Dermis blood vessel endothelial cell (primary cell): ENCODE measurements around the gene SEC22B. TPM values are rescaled to one million over a fixed set of nuclear protein-coding genes. Genes with fewer than 3 reads are reported as not detected.
"Not testable (repeated sequence)": the region's sequence is repeated elsewhere in the genome, so short reads cannot be mapped to it uniquely, and the experiment has no call there.

Source experiments
- DNase-seq: peaks from one replicate; pipeline ENCODE4 v3.0.0; 2010
- total RNA-seq: library from RNA; depleted of rRNA; stranded (reverse); fragments of >200 nt; gene quantifications from 2 replicates; pipeline ENCODE4 v1.2.3, GENCODE V29; 2014

The SEC22B gene
- total RNA-seq, 1 donor from 2014 or later: 22.1 TPM

DNA sequence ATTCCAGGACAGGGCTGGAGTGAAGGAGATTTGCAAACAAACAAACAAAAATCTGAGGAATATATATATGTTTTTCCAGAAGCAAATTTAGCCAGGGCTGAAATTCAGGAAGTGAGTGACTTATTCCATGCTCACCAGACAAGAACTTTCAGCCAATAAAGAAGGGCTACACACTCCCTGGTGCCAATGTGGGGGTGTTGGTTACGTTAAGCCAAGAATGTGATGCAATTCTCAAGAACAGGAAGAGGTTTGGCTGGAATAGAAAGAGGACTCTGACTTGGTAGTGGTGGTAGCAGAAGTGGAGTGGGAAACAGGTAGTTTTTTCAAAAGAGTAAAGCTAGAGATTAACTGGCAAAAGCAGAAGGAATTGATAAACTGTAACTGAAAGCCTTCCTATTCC, 31.7 kb downstream of the SEC22B start:
- not testable (repeated sequence) for DNase-seq

DNA sequence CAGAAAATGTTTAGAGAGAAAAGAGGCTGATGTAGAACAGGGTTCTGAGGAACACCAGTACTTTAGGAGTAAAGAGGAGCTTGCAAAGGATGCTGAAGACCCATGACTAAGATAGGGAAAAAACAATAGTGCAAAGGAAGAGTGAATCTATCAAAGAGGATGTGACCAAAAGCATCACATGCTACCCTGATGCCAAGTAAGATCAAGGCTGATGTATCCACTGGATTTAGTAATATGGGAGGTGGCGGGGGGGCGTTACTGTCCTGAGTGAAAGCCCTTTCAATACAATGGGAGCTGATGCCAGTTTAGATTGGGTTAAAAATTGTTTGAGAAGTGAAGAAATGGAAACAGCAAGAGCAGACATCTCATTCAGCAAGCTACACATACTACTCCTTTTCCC, 32.2 kb downstream of the SEC22B start:
- DNase-seq: not testable (repeated sequence)

DNA sequence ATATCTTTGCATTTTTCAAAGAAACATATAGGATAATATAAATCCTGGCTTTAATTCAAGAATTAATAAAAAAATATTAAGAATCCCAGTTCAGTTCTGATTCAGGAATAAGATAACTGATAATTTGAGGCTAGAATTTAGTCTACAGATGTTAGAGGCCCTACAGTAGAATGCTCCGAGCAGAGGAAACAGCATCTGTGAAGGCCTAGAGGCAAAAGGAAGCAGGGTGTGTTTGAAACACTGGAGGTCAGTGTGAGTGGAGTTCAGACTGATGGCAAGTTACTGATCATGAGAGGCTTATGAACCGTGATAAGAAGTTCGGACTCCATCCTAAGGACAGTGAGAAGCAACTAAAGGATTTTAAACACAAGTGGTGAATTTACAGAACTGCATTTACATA, 33.0 kb downstream of the SEC22B start:
- DNase-seq: not testable (repeated sequence)

DNA sequence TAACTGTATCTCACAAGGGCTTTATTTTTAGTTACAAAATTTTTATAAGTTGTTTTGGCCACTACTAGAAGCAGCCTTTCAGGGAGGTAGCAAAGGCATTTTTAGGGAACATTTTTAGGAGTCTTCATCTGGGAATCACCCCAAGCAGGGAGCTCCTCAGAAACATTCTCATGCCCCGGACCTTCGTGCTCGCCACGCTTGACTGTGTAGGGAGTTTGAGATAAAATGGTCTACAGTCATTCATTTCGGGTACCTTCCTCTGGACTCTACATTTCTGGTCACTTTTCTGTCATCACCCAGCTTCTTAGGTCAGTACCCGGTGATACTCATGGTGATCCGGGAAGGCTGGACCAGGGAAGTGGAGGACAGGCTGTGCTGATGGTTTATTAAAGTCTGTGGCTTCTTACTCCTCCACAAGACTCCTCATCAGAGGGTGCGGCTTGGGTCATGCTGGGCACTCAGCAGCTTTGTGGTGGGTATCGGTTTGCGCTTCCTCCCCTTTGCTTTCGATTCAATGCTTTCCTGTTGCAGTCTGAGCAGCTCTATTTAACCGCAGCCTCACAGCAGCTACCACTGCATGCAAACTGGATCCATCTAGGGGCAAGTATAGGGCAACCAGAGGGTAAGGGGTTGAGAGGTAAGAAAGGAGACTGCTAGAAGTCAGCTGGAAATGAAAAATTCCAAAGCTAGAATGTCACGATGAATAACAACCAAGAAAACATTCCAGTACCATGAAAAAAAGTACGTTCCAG, 33.6 kb downstream of the SEC22B start:
- DNase-seq: not testable (repeated sequence)

DNA sequence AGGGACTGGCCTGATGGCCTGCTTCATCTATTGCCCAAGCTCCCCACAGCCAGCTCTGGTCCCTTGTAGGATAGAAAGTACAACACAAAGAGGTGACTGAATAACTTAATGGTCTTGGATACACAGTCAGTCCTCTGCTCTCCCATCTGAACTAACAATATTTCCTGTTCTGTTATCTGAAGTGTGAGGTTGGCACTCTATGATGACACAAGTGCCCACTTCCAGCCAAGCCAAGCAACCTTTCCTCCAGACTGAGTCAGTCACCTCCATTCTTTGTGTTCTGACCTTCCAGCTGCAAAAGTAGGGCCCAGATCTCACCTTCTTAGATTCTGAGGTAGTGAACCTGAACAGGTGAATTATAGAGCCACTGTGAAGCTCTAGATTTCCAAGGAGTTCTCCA, 34.5 kb downstream of the SEC22B start:
- DNase-seq: not testable (repeated sequence)

DNA sequence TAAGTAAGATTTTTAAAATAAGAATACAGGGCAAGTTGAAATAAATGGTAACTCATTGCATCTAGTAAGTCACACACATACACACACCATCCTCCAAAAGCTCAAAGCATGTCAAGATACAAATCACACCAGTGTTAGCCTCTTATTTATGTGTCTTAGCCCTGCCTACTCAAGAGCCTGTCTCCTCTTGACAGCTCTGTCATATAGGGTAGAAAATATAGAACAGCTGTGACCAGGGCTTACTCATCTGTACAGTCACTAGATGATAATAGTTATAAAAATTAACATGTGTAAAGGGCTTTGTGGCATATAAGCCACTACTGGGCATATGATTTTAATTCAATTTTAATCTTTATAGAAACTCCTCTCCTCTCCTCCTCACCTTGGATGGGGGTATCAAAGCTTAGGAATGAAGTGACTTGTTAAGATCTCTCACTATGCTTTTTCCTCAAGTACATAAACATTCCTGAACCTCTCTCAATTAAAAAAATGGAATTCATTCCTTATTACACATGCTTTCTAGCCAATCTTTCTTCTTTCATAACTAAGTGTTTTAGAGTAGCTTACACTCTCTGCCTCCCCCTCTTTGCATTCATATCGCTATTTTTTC, 35.6 kb downstream of the SEC22B start:
- not testable (repeated sequence) for DNase-seq

DNA sequence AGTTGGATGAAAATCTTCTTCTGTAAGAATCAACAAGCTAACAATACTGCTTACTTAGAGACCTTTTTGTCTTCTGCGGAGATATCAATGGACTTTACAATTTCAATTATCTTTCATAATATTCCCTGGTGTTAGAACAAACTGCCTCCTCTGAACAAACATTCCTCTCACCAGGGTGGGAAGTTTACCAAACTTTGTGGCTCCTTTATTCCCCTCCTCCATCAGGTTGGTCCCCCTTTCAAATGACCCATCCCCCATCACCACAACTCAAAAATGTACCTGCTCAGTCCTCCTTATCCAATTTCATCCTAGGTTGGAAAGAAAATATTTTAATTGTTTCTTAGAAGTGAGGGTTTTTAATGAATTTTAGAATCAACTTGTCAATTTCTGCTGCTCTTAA, 40.2 kb downstream of the SEC22B start:
- not testable (repeated sequence) for DNase-seq

DNA sequence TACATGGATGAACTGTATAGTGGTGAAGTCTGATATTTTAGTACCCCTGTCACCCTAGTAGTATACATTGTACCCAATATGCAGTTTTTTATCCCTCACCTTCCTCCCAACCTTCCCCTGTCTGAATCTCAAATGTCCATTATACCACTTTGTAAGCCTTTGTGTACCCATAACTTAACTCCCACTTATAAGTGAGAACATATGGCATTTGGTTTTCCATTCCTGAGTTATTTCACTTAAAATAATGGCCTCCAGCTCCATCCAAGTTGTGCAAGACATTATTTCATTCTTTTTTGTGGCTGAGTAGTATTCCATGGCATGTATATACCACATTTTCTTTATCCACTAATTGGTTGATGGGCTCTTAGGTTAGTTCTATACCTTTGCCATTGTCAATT, 42.4 kb downstream of the SEC22B start:
- DNase-seq: not testable (repeated sequence)

DNA sequence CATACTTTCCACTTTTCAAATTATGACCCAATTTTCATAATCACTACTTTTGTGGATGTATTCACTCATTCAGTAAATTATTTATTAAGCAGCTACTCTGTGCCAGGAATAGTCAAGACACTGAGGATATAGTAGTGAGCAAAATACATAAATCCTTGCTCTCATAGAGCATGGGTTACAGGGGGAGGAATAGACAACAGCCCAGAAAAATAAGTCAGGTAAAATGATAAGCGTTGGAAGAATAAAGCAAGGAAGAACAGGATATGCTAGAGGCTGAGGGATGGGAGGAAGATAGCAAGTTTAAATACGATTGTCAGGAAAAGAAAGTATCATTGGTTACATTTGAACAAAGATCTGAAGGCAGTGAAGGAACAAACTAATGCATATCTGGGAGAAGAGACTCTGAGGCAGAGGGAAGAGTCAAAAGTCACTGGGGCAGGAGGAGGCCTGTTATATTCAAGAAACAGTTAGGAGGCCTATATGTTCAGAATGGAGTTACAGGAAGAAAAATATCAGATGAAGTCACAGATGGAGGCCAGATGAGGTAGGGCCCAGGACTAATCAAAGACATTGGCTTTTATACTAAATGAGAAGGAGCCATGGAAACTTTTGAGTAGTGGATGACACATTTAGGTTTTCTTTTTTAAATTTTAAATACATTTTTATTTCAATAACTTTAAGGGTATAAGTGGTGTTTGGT, 42.9 kb downstream of the SEC22B start:
- no peak for DNase-seq

DNA sequence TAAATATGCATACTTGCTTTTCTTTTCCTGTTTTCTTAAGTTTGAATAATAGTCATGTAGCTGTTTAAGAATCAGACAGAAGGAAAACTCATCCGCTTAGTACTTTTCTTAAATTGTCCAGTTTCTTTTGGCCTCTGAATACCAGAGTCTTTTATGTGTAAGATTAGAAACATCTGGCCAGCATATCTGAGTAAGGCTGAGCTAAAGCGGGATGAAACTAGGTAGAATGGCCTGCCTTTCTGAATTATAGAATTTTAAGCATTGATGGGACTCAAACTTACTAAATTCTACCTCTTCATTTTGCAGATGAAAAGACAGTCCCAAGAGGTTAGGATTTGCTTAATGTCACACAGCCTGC, 43.9 kb downstream of the SEC22B start:
- not testable (repeated sequence) for DNase-seq

DNA sequence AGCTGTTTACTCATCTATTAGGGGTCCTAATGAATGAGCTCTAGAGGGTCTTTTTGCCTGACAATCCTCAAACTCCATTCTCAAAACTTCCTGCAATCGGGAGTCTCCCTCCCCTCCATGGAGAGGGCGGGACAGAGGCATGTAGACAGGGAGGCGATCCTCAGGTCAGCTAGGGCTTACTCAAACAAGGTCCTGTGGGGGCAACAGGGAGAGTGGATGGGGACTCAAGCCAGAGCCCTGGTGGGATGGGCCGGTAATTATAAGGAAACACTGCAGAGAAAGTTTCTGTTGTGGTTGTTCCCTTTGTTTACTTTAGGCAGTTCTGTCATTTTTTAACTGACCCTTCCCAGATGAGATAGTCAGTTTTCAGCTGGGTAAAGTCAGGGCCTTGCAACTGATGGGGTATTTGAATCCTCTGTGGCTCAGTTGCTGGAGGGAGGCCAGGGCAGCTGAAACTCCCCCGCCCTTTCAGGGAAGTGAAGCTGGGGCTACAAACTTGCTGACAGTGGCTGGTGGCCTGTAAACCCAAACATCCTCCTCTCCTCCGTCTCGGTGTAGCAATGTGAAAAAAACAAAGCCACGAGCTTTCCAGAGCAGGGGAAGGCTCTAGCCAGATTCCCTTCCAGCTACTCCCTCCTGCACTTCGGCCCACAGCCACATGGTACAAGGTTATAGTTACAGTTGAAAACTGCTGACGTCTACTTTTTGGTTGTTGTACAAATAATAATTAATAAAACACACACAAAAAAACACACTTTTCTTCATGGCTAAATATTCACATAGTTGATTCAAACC, 44.5 kb downstream of the SEC22B start:
- not testable (repeated sequence) for DNase-seq

DNA sequence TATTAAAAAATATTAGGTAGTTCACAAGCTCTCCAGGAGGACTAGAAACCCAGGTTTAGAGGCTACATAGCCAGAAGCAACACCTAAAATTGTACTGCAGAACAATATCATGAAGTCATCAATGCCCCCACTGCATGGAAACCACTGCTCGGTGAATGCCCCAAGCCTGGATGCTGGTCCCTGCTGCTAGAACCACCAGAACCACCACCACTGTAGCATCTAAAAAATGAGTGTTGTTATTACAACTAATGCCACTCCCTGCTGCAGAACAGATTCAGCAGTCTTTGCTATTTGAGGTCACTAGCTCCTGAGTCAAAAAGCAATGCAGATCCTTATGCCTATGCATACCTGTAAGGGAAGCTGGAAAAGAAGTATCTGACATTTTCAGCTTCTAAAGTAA, 48.4 kb downstream of the SEC22B start:
- not testable (repeated sequence) for DNase-seq

DNA sequence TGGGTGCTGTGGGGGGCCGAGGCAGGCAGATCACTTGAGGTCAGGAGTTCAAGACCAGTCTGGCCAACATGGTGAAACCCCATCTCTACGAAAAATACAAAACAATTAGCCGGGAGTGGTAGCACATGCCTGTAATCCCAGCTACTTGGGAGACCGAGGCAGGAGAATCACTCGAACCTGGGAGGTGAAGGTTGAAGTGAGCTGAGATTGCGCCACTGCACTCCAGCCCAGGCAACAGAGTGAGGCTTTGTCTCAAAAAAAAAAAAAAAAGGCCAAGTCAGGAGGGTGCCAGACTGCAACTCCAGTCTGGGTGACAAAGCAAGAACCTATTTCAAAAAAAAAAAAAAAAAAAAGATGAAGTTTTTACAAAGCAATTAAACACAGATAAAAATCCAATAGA, 50.1 kb downstream of the SEC22B start:
- DNase-seq: not testable (repeated sequence)

DNA sequence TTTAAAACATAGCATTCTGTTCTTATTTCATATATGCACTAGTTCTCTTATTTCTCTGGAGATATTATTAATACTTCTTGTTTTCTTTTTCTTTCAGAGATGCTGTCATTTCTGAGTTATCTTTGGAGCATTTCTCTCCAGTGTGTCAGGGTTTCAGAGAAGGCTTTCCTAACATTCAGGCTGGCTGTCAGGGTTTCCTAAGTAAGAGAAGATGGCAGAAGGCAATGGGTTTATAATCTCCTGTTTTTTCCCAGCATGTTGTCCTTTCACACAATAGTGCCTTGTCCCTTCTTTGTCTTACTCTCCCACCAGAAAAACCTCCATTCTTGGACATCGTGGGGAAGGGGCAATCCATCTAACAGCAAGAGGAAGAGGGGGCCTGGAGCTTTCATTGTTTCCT, 51.7 kb downstream of the SEC22B start:
- DNase-seq: not testable (repeated sequence)

DNA sequence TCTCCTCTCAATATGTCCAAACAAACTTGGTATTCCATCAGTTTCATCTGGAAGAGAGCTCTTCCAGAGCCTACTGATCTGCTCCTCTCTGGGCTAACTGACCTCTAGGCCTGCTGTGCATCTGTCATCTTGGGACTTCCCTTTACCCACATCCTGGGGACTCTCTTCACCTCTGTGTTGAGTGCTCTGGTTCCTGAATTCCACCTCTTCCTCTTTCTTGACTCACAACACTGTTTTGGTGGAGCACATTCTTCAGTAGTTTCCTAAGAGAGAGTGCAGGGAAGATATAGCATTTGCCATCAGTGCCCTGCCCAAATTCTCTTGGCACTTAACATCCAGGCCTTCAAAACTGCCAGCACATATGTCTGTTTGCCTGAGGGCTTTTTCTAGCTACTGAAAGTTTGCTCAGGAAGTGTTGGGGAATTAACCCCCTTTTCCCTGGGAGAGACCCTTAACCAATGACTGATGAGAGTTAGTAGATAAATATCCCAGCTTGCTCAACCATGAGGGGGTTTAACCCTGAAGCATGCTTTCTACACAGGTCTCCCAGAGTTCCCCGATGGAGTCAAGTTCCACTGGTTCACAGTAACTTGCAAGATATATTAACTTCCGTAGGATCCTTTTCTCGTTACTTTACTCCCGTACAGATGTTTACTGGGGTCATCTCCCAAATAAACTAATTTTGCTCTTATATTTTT, 52.4 kb downstream of the SEC22B start:
- DNase-seq: not testable (repeated sequence)

DNA sequence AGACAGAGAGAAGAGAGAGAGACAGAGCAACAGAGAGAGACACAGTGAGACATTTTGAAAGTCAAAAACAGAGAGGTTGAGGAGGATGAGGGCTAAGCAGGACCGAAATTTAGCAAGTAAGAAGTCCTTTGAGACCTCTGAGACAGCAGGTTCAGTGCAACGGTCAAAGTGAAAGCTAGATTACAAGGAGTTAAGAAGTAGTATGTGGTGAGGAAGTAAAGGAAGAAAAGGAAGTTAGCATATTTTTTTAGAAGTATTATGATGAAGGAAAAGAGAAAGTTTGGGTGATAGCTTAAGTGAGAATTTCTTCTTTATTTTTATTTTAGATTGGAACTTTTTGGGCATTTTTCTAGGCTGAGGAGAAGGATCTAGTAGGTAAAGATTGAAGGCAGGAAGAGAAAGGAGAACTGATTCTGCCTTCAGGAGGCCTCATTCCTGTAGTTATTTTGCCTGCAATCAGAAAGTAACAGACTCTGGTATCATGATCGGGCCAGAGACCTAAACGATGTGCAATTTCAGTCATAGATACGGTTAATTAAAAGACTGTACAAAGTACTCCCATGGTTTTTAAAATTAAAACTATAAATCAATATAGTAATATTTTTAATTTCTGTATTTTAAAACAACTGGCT, 53.9 kb downstream of the SEC22B start:
- DNase-seq: not testable (repeated sequence)

DNA sequence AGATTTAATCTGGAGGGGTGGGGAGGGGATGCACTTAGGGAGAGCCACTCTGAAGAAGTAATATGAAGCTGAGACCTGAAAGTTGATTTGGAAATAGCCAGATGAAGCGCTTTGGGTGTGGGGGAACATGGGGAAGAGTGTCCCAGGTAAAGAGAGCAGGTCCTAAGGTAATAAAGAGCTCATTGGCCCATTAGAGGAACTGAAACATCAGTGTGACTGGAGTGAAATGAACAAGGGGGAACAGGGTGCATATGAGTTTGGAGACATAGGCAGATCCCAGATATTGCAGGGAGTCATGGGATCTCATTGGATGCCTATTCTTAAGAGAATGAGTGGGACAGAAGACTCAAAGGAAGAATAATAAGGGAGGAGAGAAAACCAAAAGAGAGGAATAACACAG, 54.5 kb downstream of the SEC22B start:
- DNase-seq: not testable (repeated sequence)

DNA sequence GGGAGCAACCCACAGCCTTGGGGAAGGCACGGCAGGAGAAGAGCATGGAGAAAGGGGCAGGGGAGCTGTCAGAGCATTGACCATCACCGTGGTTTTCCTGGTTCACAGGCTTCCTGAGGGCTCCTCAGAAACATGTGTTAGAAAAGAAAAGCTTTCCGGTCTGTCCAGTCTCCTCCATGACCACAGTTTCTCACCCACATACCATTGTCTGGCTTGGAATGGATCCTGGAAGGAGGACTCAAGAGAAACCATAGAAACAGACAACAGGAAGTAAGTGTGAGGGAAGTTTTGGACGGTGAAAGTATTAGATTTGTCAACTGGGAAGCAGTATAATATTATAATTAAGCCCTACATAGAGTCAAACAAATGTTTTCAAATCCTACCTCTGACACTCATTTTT, 55.8 kb downstream of the SEC22B start:
- DNase-seq: not testable (repeated sequence)

DNA sequence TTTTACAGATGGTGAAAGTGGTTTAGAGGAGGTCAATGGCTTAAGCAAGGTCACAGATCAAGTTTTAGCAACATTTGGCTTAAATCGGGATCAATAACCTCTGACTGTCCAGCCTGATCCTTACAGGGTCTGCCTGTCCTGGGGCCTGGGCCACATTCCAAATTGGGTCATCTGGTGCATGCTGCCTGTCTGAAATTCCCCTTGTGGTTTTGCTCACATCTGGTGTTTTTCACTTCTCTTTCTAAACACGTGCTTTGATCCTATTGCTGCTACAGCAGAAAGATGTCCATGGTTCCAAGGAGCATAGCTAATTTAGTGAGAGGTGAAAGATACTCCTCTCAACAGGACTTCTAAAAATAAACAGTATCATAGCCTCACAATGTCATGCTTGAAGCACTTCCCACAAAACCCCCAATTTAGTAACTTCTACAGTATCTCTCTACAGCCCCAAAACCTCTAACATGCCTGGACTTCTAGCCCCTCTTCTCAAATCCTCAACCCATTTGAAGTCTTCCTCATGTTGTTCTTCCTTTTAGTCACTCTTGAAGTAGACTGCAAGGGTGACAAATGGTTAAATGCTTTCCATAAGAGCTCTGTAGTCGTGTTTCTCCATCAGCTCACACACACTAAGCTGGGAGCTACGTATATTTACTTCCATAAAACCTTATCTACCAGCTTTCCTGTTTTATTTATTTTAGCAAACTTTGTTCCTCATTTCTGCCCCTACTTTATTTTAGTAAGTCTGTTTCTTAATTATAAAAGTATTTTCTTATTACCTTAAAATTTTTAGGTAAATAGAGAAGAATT, 58.7 kb downstream of the SEC22B start:
- DNase-seq: not testable (repeated sequence)

DNA sequence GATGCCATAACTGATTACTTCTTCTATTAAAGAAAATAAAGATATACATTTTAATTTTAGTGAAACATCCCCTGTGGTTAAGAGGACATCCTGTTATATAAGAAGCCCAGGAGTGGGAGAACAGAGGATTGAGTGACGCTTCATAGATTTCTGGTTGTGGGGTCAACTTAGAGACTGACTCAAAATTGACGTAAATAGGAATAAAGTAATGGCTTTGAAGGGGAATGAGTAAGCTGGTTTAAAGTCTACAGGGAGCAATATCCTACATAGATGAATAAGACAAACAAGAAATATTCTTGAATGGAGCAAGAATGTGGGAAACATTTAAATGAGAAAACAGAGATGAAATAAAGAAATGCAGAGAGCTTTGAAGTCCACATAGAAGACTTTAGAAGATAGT, 60.2 kb downstream of the SEC22B start:
- not testable (repeated sequence) for DNase-seq

DNA sequence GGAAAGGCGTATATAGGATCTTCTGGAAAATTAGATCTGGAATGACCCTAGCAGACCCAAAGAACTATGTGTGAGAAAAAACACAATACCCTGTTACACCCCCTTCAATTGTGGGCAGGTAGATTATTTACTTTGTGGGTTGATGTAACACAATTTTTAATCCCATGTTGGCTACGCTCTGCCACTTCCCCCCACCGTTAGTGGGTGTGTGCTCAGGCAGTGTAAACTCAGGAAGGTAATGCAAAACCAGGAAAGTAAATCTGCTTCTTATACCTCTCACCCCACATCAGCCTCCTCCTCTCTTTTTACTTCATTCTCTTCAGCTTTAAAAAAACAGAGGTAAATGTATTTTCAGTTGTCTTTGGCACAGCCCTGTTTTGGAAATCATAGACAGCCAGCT, 63.2 kb downstream of the SEC22B start:
- not testable (repeated sequence) for DNase-seq
